Activated naive CD4-positive, alpha-beta T cell treated with anti-CD3 and anti-CD28 coated beads, Interleukin-2, amount 50 U/mL, for 72 hours (primary cell): Measurements from ENCODE around the gene C20orf141. TPM values are rescaled to one million over a fixed set of nuclear protein-coding genes. Genes with fewer than 3 reads are reported as not detected.

Experiments
- ATAC-seq, 2 donors: fragments of 150-1000 bp; cut with Tn5 transposase; 2 replicates each; pipeline ENCODE4 v1.10.0; 2021; ENCODE audit warnings: mild to moderate bottlenecking in 2 of 2, moderate library complexity in 2 of 2
- DNase-seq, 2 donors: peaks; one replicate each; pipeline ENCODE4 v3.0.0; 2021 to 2022; ENCODE audit warnings: low spot score in 2 of 2
- H3K27ac Mint-ChIP-seq, 2 donors: one replicate each; pipeline ENCODE4 v1.8.0; 2022; ENCODE audit warnings: mild to moderate bottlenecking in 2 of 2, mixed read lengths in 2 of 2
- H3K36me3 Mint-ChIP-seq, 2 donors: one replicate each; pipeline ENCODE4 v1.8.0; 2022; ENCODE audit warnings: mixed read lengths in 2 of 2
- H3K9me3 Mint-ChIP-seq, 2 donors: one replicate each; pipeline ENCODE4 v1.8.0; 2022; ENCODE audit warnings: mixed read lengths in 2 of 2
- total RNA-seq, 2 donors: library from RNA; stranded (reverse); gene quantifications; one replicate each; pipeline ENCODE4 v1.2.3, GENCODE V29; 2022

Gene C20orf141
- total RNA-seq, 2 donors from 2014 or later, result not detected

- peak overlapping the region in 1 of 2 donors; percentile 69 for H3K27ac Mint-ChIP-seq
- no peak for DNase-seq
- no peaks in the 10 kb centered on the region for H3K9me3 Mint-ChIP-seq
- ATAC-seq, result no peak
- no peaks in the 10 kb centered on the region for H3K36me3 Mint-ChIP-seq
Observed at GRCh38 chr20:2859330-2860121, 44.7 kb downstream of the C20orf141 start.

GRCh38 chr20:2864626-2865025 lies 49.8 kb downstream of the C20orf141 start:
- H3K27ac Mint-ChIP-seq, result no peak overlapping the region
- ATAC-seq, result no peak
- no peak for DNase-seq
- no peaks in the 10 kb centered on the region for H3K36me3 Mint-ChIP-seq
- no peaks in the 10 kb centered on the region for H3K9me3 Mint-ChIP-seq

DNA sequence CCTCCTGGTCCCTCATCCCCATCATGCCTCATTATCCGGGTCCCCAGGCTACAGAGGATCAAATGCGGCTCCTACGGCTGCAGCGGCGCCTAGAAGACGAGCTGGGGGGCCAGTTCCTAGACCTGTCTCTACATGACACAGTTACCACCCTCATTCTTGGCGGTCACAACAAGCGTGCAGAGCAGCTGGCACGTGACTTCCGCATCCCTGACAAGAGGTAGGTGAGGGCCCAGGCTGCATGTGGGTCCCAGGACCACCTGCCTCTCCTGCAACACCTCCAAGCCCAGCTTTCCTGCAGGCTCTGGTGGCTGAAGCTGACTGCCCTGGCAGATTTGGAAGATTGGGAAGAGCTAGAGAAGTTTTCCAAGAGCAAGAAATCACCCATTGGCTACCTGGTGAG lies 50.3 kb downstream of the C20orf141 start:
- DNase-seq (no peak), ATAC-seq (no peak)
- Mint-ChIP-seq H3K36me3 (no peaks in the 10 kb centered on the region), H3K9me3 (no peaks in the 10 kb centered on the region), H3K27ac (peak overlapping the region; percentile 40 to 57)

Other genes with a start within 250 kb of the C20orf141 start
- gene NOP56, start 162.4 kb upstream of the C20orf141 start, total RNA-seq, result 100 to 1,000 TPM; 324 to 443 TPM
- gene IDH3B, start 150.8 kb upstream of the C20orf141 start, total RNA-seq, result 100 to 1,000 TPM; 129 to 150 TPM
- gene EBF4, start 122.2 kb upstream of the C20orf141 start, total RNA-seq, result 1 to 10 TPM; 4.0 to 8.3 TPM
- 1 to 10 TPM; 1.1 to 3.5 TPM for gene CPXM1, start 14.4 kb upstream of the C20orf141 start, total RNA-seq
- not detected for gene TMEM239, start 1.4 kb downstream of the C20orf141 start, total RNA-seq
- gene PCED1A, start 25.7 kb downstream of the C20orf141 start, total RNA-seq, result 10 to 100 TPM; 29.5 to 33.6 TPM
- 10 to 100 TPM; 45.7 to 52.0 TPM for gene VPS16, start 25.8 kb downstream of the C20orf141 start, total RNA-seq
- gene PTPRA, start 58.5 kb downstream of the C20orf141 start, total RNA-seq, result 10 to 100 TPM; 37.8 to 55.8 TPM
- gene GNRH2, start 228.6 kb downstream of the C20orf141 start, total RNA-seq, result 1 to 10 TPM in 1 of 2 donors, under 1 TPM in 1; 0.99 to 2.5 TPM
- 10 to 100 TPM; 39.3 to 60.0 TPM for gene MRPS26, start 231.1 kb downstream of the C20orf141 start, total RNA-seq